OCI-LY3 (cell line): ENCODE results near the gene KIFBP.

ENCODE experiments used
- CTCF ChIP-seq: fragments of 200-600, 300-600 bp; sonication (generic); IDR thresholded peaks from 2 replicates; pipeline ENCODE4 v1.5.1; 2014; ENCODE audit warnings: antibody characterized with exemption, low read length, low read depth
- EZH2phosphoT487 ChIP-seq: fragments of 200-600 bp; shearing (Covaris generic); IDR thresholded peaks from 2 replicates; pipeline ENCODE4 v1.6.1; 2018; ENCODE audit warnings: antibody characterized with exemption, mixed run types, low read depth

- TF ChIP-seq CTCF (no peak), EZH2phosphoT487 (no peak)
These were observed 17.3 kb downstream of the KIFBP start for GRCh38 chr10:69005704-69006485.
